IMR-90 (cell line): ENCODE results near the gene MUSTN1. TPM values are rescaled to one million over a fixed set of nuclear protein-coding genes. Genes with fewer than 3 reads are reported as not detected.

Source experiments
- ATAC-seq: fragments of 200-7000 bp; cut with Tn5 transposase; 2 replicates; pipeline ENCODE4 v1.9.1; 2020; ENCODE audit warnings: low read depth, mild to moderate bottlenecking, moderate library complexity
- BruUV-seq: library from RNA; stranded (reverse); fragments of 400-500 nt; replicated peaks from 2 replicates; lab custom pipeline; 2021; lab: Mats Ljungman, UMichigan
- CTCF ChIA-PET: fragments of 300-600 bp; formaldehyde crosslinking; extraction: SDS; loops from one replicate; lab custom pipeline; 2021; ENCODE audit warnings: antibody characterized with exemption; lab: Yijun Ruan, JAX
- POLR2A ChIA-PET: fragments of 300-600 bp; sonication (Branson Sonifier 250); formaldehyde crosslinking; loops from one replicate; lab custom pipeline; 2022; ENCODE audit warnings: antibody characterized with exemption; ENCODE audit not compliant: unreplicated experiment; lab: Charles Lee
- DNase-seq: peaks from one replicate; pipeline ENCODE4 v3.0.0; 2013
- H2AFZ ChIP-seq: replicated peaks from 2 replicates; pipeline ENCODE3; 2013; ENCODE audit warnings: low read length, mild to moderate bottlenecking; ENCODE audit not compliant: poor library complexity
- H2AK5ac ChIP-seq: 2 replicates; pipeline ENCODE4 v1.6.1; 2013; ENCODE audit warnings: low read depth, low read length, inconsistent platforms
- H2AK9ac ChIP-seq: replicated peaks from 2 replicates; pipeline ENCODE3; 2013; ENCODE audit warnings: mild to moderate bottlenecking, low read depth, low read length, moderate library complexity; ENCODE audit not compliant: poor library complexity
- H2BK120ac ChIP-seq: 2 replicates; pipeline ENCODE4 v1.6.1; 2013; ENCODE audit warnings: low read depth, low read length, inconsistent platforms
- H2BK15ac ChIP-seq: 3 replicates; pipeline ENCODE4 v1.6.1; 2013; ENCODE audit warnings: low read depth, low read length, inconsistent platforms
- H2BK20ac ChIP-seq: 2 replicates; pipeline ENCODE4 v1.6.1; 2013; ENCODE audit warnings: low read depth, mild to moderate bottlenecking, inconsistent platforms, low read length, moderate library complexity
- H2BK5ac ChIP-seq: 2 replicates; pipeline ENCODE4 v1.6.1; 2013; ENCODE audit warnings: mild to moderate bottlenecking, low read depth, low read length, inconsistent platforms; ENCODE audit not compliant: poor library complexity, severe bottlenecking
- H3K14ac ChIP-seq: replicated peaks from 2 replicates; pipeline ENCODE4 v1.6.1; 2013; ENCODE audit warnings: low read depth, low read length, inconsistent platforms
- H3K18ac ChIP-seq: 2 replicates; pipeline ENCODE4 v1.6.1; 2013; ENCODE audit warnings: low read depth, low read length, control low read depth
- H3K23ac ChIP-seq: 2 replicates; pipeline ENCODE4 v1.6.1; 2013; ENCODE audit warnings: low read depth, low read length, inconsistent platforms
- H3K27ac ChIP-seq: 2 replicates; pipeline ENCODE4 v1.5.1; 2013; ENCODE audit warnings: mild to moderate bottlenecking, control low read depth, low read length; ENCODE audit not compliant: insufficient read depth
- H3K27me3 ChIP-seq: 2 replicates; pipeline ENCODE4 v1.6.1; 2013; ENCODE audit warnings: low read length; ENCODE audit not compliant: control insufficient read depth, insufficient read depth
- H3K36me3 ChIP-seq: 2 replicates; pipeline ENCODE4 v1.6.1; 2013; ENCODE audit warnings: low read length, mixed read lengths; ENCODE audit not compliant: control insufficient read depth, insufficient read depth
- H3K4ac ChIP-seq: 2 replicates; pipeline ENCODE4 v1.6.1; 2013; ENCODE audit warnings: low read depth, low read length, inconsistent platforms
- H3K4me1 ChIP-seq: 2 replicates; pipeline ENCODE4 v1.6.1; 2013; ENCODE audit warnings: low read length, mixed read lengths; ENCODE audit not compliant: control insufficient read depth, insufficient read depth
- H3K4me2 ChIP-seq: 2 replicates; pipeline ENCODE4 v1.6.1; 2013; ENCODE audit warnings: low read depth, mild to moderate bottlenecking, control low read depth, low read length, moderate library complexity
- H3K4me3 ChIP-seq: 2 replicates; pipeline ENCODE4 v1.5.1; 2013; ENCODE audit warnings: low read depth, mild to moderate bottlenecking, control low read depth, low read length, moderate library complexity; ENCODE audit not compliant: insufficient read depth
- H3K56ac ChIP-seq: 2 replicates; pipeline ENCODE4 v1.6.1; 2013; ENCODE audit warnings: low read length, inconsistent platforms; ENCODE audit not compliant: insufficient read depth; ENCODE audit errors: extremely low read depth
- H3K79me1 ChIP-seq, 2 experiments: 2 replicates each; pipeline ENCODE4 v1.6.1; 2013; ENCODE audit warnings: low read length in 2 of 2, inconsistent platforms in 1 of 2, low read depth in 1 of 2
- H3K9ac ChIP-seq: 2 replicates; pipeline ENCODE4 v1.6.1; 2013; ENCODE audit warnings: low read depth, low read length, control low read depth
- H3K9me1 ChIP-seq: 2 replicates; pipeline ENCODE4 v1.6.1; 2013; ENCODE audit warnings: low read length, inconsistent platforms; ENCODE audit not compliant: insufficient read depth
- H3K9me3 ChIP-seq: 2 replicates; pipeline ENCODE4 v1.6.1; 2013; ENCODE audit warnings: low read length; ENCODE audit not compliant: control insufficient read depth, insufficient read depth
- H4K20me1 ChIP-seq: 2 replicates; pipeline ENCODE4 v1.6.1; 2013; ENCODE audit warnings: low read length, inconsistent platforms; ENCODE audit not compliant: insufficient read depth
- H4K5ac ChIP-seq: 2 replicates; pipeline ENCODE4 v1.6.1; 2013; ENCODE audit warnings: mild to moderate bottlenecking, low read depth, low read length, control low read depth
- H4K8ac ChIP-seq, 2 experiments: 2 replicates each; pipeline ENCODE4 v1.6.1; 2013; ENCODE audit warnings: low read depth in 2 of 2, low read length in 2 of 2, control low read depth in 1 of 2, inconsistent platforms in 1 of 2
- H4K91ac ChIP-seq: 2 replicates; pipeline ENCODE4 v1.6.1; 2013; ENCODE audit warnings: low read depth, low read length, inconsistent platforms; ENCODE audit not compliant: insufficient read depth
- CTCF ChIP-seq: conservative IDR thresholded peaks from 2 replicates; pipeline ENCODE4 v1.5.1; 2012; ENCODE audit warnings: mild to moderate bottlenecking, low read depth, low read length, improper control_type of control experiment
- ELK1 ChIP-seq: fragments of 150-350 bp; IDR thresholded peaks from 2 replicates; pipeline ENCODE4 v1.6.1; 2016; ENCODE audit warnings: low read depth, mild to moderate bottlenecking, low read length, moderate library complexity, borderline replicate concordance
- MXI1 ChIP-seq: IDR thresholded peaks from 2 replicates; pipeline ENCODE4 v1.6.1; 2012; ENCODE audit warnings: low read depth, mild to moderate bottlenecking, low read length, moderate library complexity, borderline replicate concordance
- WGBS, 2 experiments: methylation state at CpG; one replicate each; pipeline versions ENCODE4 v1.1.5 to v1.1.7; 2013; ENCODE audit warnings: missing lambda C conversion rate in 2 of 2; ENCODE audit not compliant: insufficient read length in 1 of 2; ENCODE audit errors: extremely low coverage in 2 of 2; 5-methylcytosine and 5-hydroxymethylcytosine counted together
- dilution Hi-C: fragments of 300-500 bp; cut with HindIII; formaldehyde crosslinking; loops from one replicate; pipeline ENCODE4 v1.14.3; 2018; ENCODE audit warnings: low sequenced_read_pairs; ENCODE audit not compliant: unreplicated experiment
- in situ Hi-C: fragments of 300-500 bp; cut with MboI; formaldehyde crosslinking; loops from 3 replicates; pipeline ENCODE4 v1.14.3; 2019; ENCODE audit warnings: low sequenced_read_pairs, inconsistent platforms, mixed read lengths
- intact Hi-C: fragments of 100-400 bp; cut with micrococcal nuclease; formaldehyde crosslinking; loops from 2 replicates; pipeline ENCODE4 v1.10.0; 2022
- polyA plus RNA-seq, 3 experiments: library from polyadenylated mRNA; depleted of rRNA; stranded (reverse); fragments of >200 nt; gene quantifications; 2 replicates each; pipeline ENCODE4 v1.2.3, GENCODE V29; 2012; ENCODE audit warnings: low replicate concordance in 1 of 3
- total RNA-seq: library from RNA; depleted of rRNA; stranded (reverse); fragments of >200 nt; gene quantifications from 2 replicates; pipeline ENCODE4 v1.2.3, GENCODE V29; 2012

MUSTN1 gene
- total and polyA plus RNA-seq, 2 of the 4 experiments (the other 2 are of a cell fraction): not detected

GRCh38 chr3:52795298-52795900, 39.4 kb downstream of the MUSTN1 start:
- peaks cover 1% of the 10 kb centered on the region; the same call in 1 of the 2 replicates for H3K4me1 ChIP-seq
- H3K79me1 ChIP-seq: no peaks in the 10 kb centered on the region
- H3K4me2 ChIP-seq: no peak overlapping the region
- H3K9me3 ChIP-seq: no peaks in the 10 kb centered on the region
- no peak overlapping the region for H2BK20ac ChIP-seq
- H2AFZ ChIP-seq: no peak overlapping the region
- no peak overlapping the region for H3K4me3 ChIP-seq
- H3K9ac ChIP-seq: no peak overlapping the region
- no peak overlapping the region for H3K56ac ChIP-seq
- H4K91ac ChIP-seq: no peak overlapping the region
- POLR2A ChIA-PET: no interaction called here
- no peak overlapping the region for H3K14ac ChIP-seq
- ATAC-seq (no peak), DNase-seq (no peak)
- no peak overlapping the region for H3K23ac ChIP-seq
- H3K9me1 ChIP-seq: no peaks in the 10 kb centered on the region
- no peak overlapping the region for H3K27ac ChIP-seq
- no peaks in the 10 kb centered on the region for H3K36me3 ChIP-seq
- 20% methylated on average over 2 of the region's 9 CpGs; no CpG with 5 or more reads in 1 of the 2 experiments for WGBS, 2 experiments
- CTCF ChIA-PET: no interaction called here
- no peak overlapping the region for H3K18ac ChIP-seq
- H2BK5ac ChIP-seq: no peak overlapping the region
- H2AK9ac ChIP-seq: no peak overlapping the region
- no peak overlapping the region for H3K4ac ChIP-seq
- no TSS peak for BruUV-seq
- no peaks in the 10 kb centered on the region for H4K20me1 ChIP-seq
- no peak overlapping the region for H2AK5ac ChIP-seq
- dilution Hi-C loops: no loop called here
- H4K8ac ChIP-seq: no peak overlapping the region
- no peak overlapping the region for H2BK120ac ChIP-seq
- H3K27me3 ChIP-seq: peaks cover 19% of the 10 kb centered on the region; the same call in 1 of the 2 replicates
- intact Hi-C loops: no loop called here
- no peak overlapping the region for H4K5ac ChIP-seq
- H2BK15ac ChIP-seq: no peak overlapping the region
- in situ Hi-C loops: no loop called here
- TF ChIP-seq MXI1 (no peak), ELK1 (no peak), CTCF (no peak)
